A673 (cell line): ENCODE data around the gene SMC4. TPM values are rescaled to one million over a fixed set of nuclear protein-coding genes. Genes with fewer than 3 reads are reported as not detected.

ENCODE experiments used
- BruUV-seq: library from RNA; stranded (reverse); fragments of 400-500 nt; replicated peaks from 2 replicates; lab custom pipeline; 2021; lab: Mats Ljungman, UMichigan
- CTCF ChIA-PET: fragments of 300-600 bp; sonication (Branson Sonifier 250); formaldehyde crosslinking; loops from one replicate; lab custom pipeline; 2022; ENCODE audit warnings: antibody characterized with exemption; lab: Charles Lee
- POLR2A ChIA-PET: fragments of 300-600 bp; sonication (Branson Sonifier 250); formaldehyde crosslinking; loops from one replicate; lab custom pipeline; 2022; ENCODE audit warnings: antibody characterized with exemption; ENCODE audit not compliant: low non-redundant PET; lab: Charles Lee
- DNase-seq: peaks from one replicate; pipeline ENCODE4 v3.0.0-alpha.2; 2015; ENCODE audit warnings: low spot score
- H3K27ac ChIP-seq: fragments of 200-600 bp; sonication (generic); 2 replicates; pipeline ENCODE4 v1.5.1; 2016; ENCODE audit warnings: mixed run types, low read depth, mild to moderate bottlenecking, mixed read lengths, antibody characterized with exemption, low read length; ENCODE audit not compliant: poor library complexity, severe bottlenecking
- H3K27me3 ChIP-seq: fragments of 200-600 bp; sonication (generic); replicated peaks from 2 replicates; pipeline ENCODE4 v1.6.1; 2017; ENCODE audit warnings: mixed run types, low read depth, mild to moderate bottlenecking, mixed read lengths, antibody characterized with exemption, low read length; ENCODE audit not compliant: insufficient read depth, poor library complexity
- H3K36me3 ChIP-seq: fragments of 200-600 bp; sonication (generic); 2 replicates; pipeline ENCODE4 v1.6.1; 2016; ENCODE audit warnings: mixed run types, mild to moderate bottlenecking, mixed read lengths, antibody characterized with exemption, low read length; ENCODE audit not compliant: insufficient read depth, poor library complexity, severe bottlenecking
- H3K4me1 ChIP-seq: fragments of 200-600 bp; sonication (generic); 2 replicates; pipeline ENCODE4 v1.6.1; 2017; ENCODE audit warnings: mixed run types, mild to moderate bottlenecking, mixed read lengths, antibody characterized with exemption, low read length; ENCODE audit not compliant: insufficient read depth, poor library complexity, severe bottlenecking
- H3K4me3 ChIP-seq: fragments of 200-600 bp; sonication (generic); 2 replicates; pipeline ENCODE4 v1.5.1; 2016; ENCODE audit warnings: low read depth, mixed run types, mild to moderate bottlenecking, mixed read lengths, low read length; ENCODE audit not compliant: poor library complexity, severe bottlenecking
- H3K9me3 ChIP-seq: fragments of 200-600 bp; sonication (generic); 2 replicates; pipeline ENCODE4 v1.6.1; 2016; ENCODE audit warnings: mixed run types, low read depth, mild to moderate bottlenecking, mixed read lengths, antibody characterized with exemption, low read length; ENCODE audit not compliant: poor library complexity, severe bottlenecking
- EZH2 ChIP-seq: fragments of 200-600 bp; sonication (generic); IDR thresholded peaks from 2 replicates; pipeline ENCODE4 v1.6.1; 2017; ENCODE audit warnings: borderline replicate concordance, low read depth, mild to moderate bottlenecking, mixed read lengths, antibody characterized with exemption, low read length; ENCODE audit not compliant: poor library complexity, severe bottlenecking
- intact Hi-C: fragments of 100-400 bp; cut with micrococcal nuclease; formaldehyde crosslinking; loops from one replicate; pipeline ENCODE4 v1.10.0; 2022; ENCODE audit not compliant: unreplicated experiment
- total RNA-seq: library from RNA; stranded (reverse); gene quantifications from 2 replicates; pipeline ENCODE4 v1.2.3, GENCODE V29; 2021
- TF ChIP-seq, protein P1 (sequence below): fragments of 300-800, 200-600 bp; sonication (generic); conservative IDR thresholded peaks from 2 replicates; pipeline ENCODE4 v1.5.1; 2017; ENCODE audit warnings: low read depth, mild to moderate bottlenecking, antibody characterized with exemption, low read length, moderate library complexity, mixed read lengths

Gene SMC4
- total RNA-seq, 1 experiment from 2014 or later: 209 TPM

DNA sequence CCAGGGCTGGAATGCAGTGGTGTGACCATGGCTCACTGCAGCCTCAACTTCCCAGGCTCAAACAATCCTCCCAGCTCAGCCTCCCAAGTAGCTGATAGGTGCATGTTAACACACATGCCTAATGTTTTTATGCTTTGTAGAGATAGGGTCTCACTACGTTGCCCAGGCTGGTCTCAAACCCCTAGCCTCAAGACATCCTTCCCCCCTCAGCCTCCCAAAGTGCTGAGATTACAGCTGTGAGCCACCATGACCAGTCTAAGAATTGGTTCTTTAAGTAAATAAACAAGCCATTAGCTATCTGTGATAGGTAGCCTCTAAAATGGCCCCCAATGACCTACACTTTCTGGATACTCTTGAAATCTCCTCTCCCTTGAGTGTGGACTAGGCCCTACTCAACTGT is 46.4 kb downstream of the SMC4 start:
- TF ChIP-seq EZH2: no peak
- TF ChIP-seq, protein P1, sequence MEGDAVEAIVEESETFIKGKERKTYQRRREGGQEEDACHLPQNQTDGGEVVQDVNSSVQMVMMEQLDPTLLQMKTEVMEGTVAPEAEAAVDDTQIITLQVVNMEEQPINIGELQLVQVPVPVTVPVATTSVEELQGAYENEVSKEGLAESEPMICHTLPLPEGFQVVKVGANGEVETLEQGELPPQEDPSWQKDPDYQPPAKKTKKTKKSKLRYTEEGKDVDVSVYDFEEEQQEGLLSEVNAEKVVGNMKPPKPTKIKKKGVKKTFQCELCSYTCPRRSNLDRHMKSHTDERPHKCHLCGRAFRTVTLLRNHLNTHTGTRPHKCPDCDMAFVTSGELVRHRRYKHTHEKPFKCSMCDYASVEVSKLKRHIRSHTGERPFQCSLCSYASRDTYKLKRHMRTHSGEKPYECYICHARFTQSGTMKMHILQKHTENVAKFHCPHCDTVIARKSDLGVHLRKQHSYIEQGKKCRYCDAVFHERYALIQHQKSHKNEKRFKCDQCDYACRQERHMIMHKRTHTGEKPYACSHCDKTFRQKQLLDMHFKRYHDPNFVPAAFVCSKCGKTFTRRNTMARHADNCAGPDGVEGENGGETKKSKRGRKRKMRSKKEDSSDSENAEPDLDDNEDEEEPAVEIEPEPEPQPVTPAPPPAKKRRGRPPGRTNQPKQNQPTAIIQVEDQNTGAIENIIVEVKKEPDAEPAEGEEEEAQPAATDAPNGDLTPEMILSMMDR: no peak
- ChIA-PET CTCF (no interaction called here), POLR2A (no interaction called here)
- no peak overlapping the region for H3K27ac ChIP-seq
- H3K4me3 ChIP-seq: no peak overlapping the region
- BruUV-seq: no TSS peak
- intact Hi-C loops: no loop called here
- no peaks in the 10 kb centered on the region for H3K27me3 ChIP-seq
- H3K9me3 ChIP-seq: no peaks in the 10 kb centered on the region
- no peak for DNase-seq
- peaks cover 3% of the 10 kb centered on the region for H3K4me1 ChIP-seq
- H3K36me3 ChIP-seq: no peaks in the 10 kb centered on the region

DNA sequence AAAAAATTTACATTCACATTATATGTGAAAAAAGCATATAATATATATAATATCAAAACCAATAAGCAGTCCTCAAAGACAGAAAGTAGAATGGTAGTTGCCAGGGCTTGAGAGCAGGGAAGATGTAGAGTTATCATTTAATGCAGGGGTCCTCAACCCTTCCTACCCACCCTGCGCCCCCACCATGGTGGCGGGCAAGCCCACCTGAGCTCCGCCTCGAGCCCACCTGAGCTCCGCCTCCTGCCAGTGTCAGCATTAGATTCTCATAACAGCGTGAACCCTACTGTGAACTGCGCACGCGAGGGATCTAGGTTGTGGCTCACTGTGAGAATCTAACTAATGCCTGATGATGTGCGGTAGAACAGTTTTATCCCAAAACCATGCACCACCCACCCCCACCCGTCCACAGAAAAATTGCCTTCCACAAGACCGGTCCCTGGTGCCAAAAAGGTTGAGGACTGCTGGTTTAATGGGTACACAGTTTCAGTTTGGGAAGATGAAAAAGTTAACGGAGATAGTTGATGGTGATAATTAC is 47.1 kb downstream of the SMC4 start:
- no peak overlapping the region for H3K27ac ChIP-seq
- no peak for DNase-seq
- TF ChIP-seq, protein P1: no peak
- no peak for TF ChIP-seq EZH2
- intact Hi-C loops: no loop called here
- H3K27me3 ChIP-seq: no peaks in the 10 kb centered on the region
- H3K36me3 ChIP-seq: no peaks in the 10 kb centered on the region
- no peak overlapping the region for H3K4me3 ChIP-seq
- no peaks in the 10 kb centered on the region for H3K9me3 ChIP-seq
- POLR2A ChIA-PET: no interaction called here
- BruUV-seq: no TSS peak
- CTCF ChIA-PET: interaction anchor here (0.7 kb wide), 1 partner anchor 20 kb away, joined by 4 read pairs; no protein-coding TSS in a partner anchor
- no peaks in the 10 kb centered on the region for H3K4me1 ChIP-seq

DNA sequence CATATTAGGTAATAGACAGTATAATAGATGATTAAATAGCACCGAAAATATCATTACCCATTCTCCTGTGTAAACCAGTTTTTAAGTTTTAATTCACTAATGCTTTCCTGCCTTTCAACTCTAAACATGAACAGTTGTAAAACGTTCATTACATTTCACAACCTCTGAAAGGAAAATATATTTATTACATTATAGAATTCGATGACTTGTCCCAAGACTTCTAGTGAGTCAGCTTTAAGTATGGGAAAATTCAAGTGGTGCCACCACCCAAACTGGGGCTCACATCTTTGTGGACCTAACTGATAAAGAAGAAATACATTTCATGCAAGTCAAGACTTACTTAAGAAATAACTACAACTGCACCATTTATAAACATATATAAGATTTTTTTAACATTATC is 48.1 kb downstream of the SMC4 start:
- Histone ChIP-seq H3K4me3 (peak overlapping the region; percentile 68), H3K36me3 (no peaks in the 10 kb centered on the region), H3K4me1 (no peaks in the 10 kb centered on the region), H3K27me3 (no peaks in the 10 kb centered on the region), H3K27ac (no peak overlapping the region), H3K9me3 (no peaks in the 10 kb centered on the region)
- POLR2A ChIA-PET: no interaction called here
- CTCF ChIA-PET: no interaction called here
- no peak for DNase-seq
- no peak for TF ChIP-seq EZH2
- TF ChIP-seq, protein P1: no peak
- BruUV-seq: no TSS peak
- intact Hi-C loops: no loop called here
